Trophoblast cell (in vitro differentiated cells and primary cell): Measurements from ENCODE around the gene FRMD8.

Source experiments
- DNase-seq, 2 donors: peaks; one replicate each; pipeline ENCODE4 v3.0.0-alpha.2; 2016
- H2AFZ ChIP-seq: 2 replicates; pipeline ENCODE4 v1.6.1; 2013; ENCODE audit warnings: low read length, moderate library complexity, mild to moderate bottlenecking; ENCODE audit not compliant: insufficient read depth, poor library complexity
- H2AK5ac ChIP-seq: 2 replicates; pipeline ENCODE4 v1.6.1; 2013; ENCODE audit warnings: mild to moderate bottlenecking, low read length
- H2BK120ac ChIP-seq: 2 replicates; pipeline ENCODE4 v1.6.1; 2013; ENCODE audit warnings: low read length, mild to moderate bottlenecking, moderate library complexity; ENCODE audit not compliant: insufficient read depth, poor library complexity
- H2BK12ac ChIP-seq: 2 replicates; pipeline ENCODE4 v1.6.1; 2013; ENCODE audit warnings: mild to moderate bottlenecking, low read length, moderate library complexity
- H2BK5ac ChIP-seq: 2 replicates; pipeline ENCODE4 v1.6.1; 2013; ENCODE audit warnings: low read length, low read depth, moderate library complexity, mild to moderate bottlenecking; ENCODE audit not compliant: poor library complexity
- H3K14ac ChIP-seq: 2 replicates; pipeline ENCODE4 v1.6.1; 2013; ENCODE audit warnings: mild to moderate bottlenecking, low read length
- H3K18ac ChIP-seq: 2 replicates; pipeline ENCODE4 v1.6.1; 2013; ENCODE audit warnings: mild to moderate bottlenecking, low read length
- H3K23ac ChIP-seq: 2 replicates; pipeline ENCODE4 v1.6.1; 2013; ENCODE audit warnings: low read length
- H3K27ac ChIP-seq: 2 replicates; pipeline ENCODE4 v1.5.1; 2013; ENCODE audit warnings: low read depth, mild to moderate bottlenecking, inconsistent platforms, low read length, moderate library complexity
- H3K27me3 ChIP-seq: 2 replicates; pipeline ENCODE4 v1.6.1; 2013; ENCODE audit warnings: inconsistent platforms, mild to moderate bottlenecking, low read length, moderate library complexity; ENCODE audit not compliant: insufficient read depth
- H3K36me3 ChIP-seq, 2 experiments: 1 replicate in 1 of 2; 2 replicates in 1 of 2; pipeline ENCODE4 v1.6.1; 2013; ENCODE audit warnings: low read length in 2 of 2, mild to moderate bottlenecking in 2 of 2, moderate library complexity in 1 of 2; ENCODE audit not compliant: insufficient read depth in 2 of 2, control insufficient read depth in 1 of 2
- H3K4ac ChIP-seq: 2 replicates; pipeline ENCODE4 v1.6.1; 2013; ENCODE audit warnings: low read depth, mild to moderate bottlenecking, low read length, moderate library complexity
- H3K4me1 ChIP-seq, 2 experiments: 1 replicate in 1 of 2; 2 replicates in 1 of 2; pipeline ENCODE4 v1.6.1; 2013; ENCODE audit warnings: low read length in 2 of 2, mild to moderate bottlenecking in 2 of 2, moderate library complexity in 1 of 2; ENCODE audit not compliant: insufficient read depth in 2 of 2, control insufficient read depth in 1 of 2
- H3K4me2 ChIP-seq: 2 replicates; pipeline ENCODE4 v1.6.1; 2013; ENCODE audit warnings: inconsistent platforms, mild to moderate bottlenecking, low read length, moderate library complexity
- H3K4me3 ChIP-seq: 2 replicates; pipeline ENCODE4 v1.5.1; 2013; ENCODE audit warnings: mild to moderate bottlenecking, low read depth, low read length, inconsistent platforms
- H3K79me1 ChIP-seq: one replicate; pipeline ENCODE4 v1.6.1; 2013; ENCODE audit warnings: low read length
- H3K79me2 ChIP-seq: 2 replicates; pipeline ENCODE4 v1.6.1; 2013; ENCODE audit warnings: low read length, mild to moderate bottlenecking; ENCODE audit not compliant: control insufficient read depth, insufficient read depth, poor library complexity
- H3K9ac ChIP-seq: 2 replicates; pipeline ENCODE4 v1.6.1; 2013; ENCODE audit warnings: mild to moderate bottlenecking, low read length
- H3K9me3 ChIP-seq: 2 replicates; pipeline ENCODE4 v1.6.1; 2013; ENCODE audit warnings: low read depth, mild to moderate bottlenecking, control low read depth, inconsistent platforms, low read length; ENCODE audit not compliant: insufficient read depth
- H4K12ac ChIP-seq: 2 replicates; pipeline ENCODE4 v1.6.1; 2013; ENCODE audit warnings: low read depth, mild to moderate bottlenecking, low read length, moderate library complexity
- H4K8ac ChIP-seq: 2 replicates; pipeline ENCODE4 v1.6.1; 2013; ENCODE audit warnings: low read depth, mild to moderate bottlenecking, low read length, moderate library complexity
- H4K91ac ChIP-seq: one replicate; pipeline ENCODE4 v1.6.1; 2013; ENCODE audit warnings: low read depth, mild to moderate bottlenecking, low read length, moderate library complexity
- WGBS: extraction: QIAGEN DNeasy Blood & Tissue Kit; methylation state at CpG from one replicate; pipeline ENCODE4 v1.1.7; 2013; ENCODE audit warnings: missing lambda C conversion rate; ENCODE audit not compliant: insufficient read length, insufficient coverage; ENCODE audit errors: extremely low coverage; 5-methylcytosine and 5-hydroxymethylcytosine counted together

FRMD8 gene

GRCh38 chr11:65366340-65366773, 20.1 kb upstream of the FRMD8 start:
- WGBS: no CpG with 5 or more reads among the region's 4 CpGs
- Histone ChIP-seq H4K12ac (no peak overlapping the region), H4K91ac (no peak overlapping the region), H3K4me3 (no peak overlapping the region), H3K9ac (no peak overlapping the region), H3K79me2 (no peaks in the 10 kb centered on the region), H3K36me3 (no peaks in the 10 kb centered on the region), H3K27ac (no peak overlapping the region), H3K9me3 (no peaks in the 10 kb centered on the region), H3K18ac (no peak overlapping the region), H3K79me1 (no peaks in the 10 kb centered on the region), H3K4me2 (no peak overlapping the region), H2AK5ac (no peak overlapping the region), H2BK5ac (no peak overlapping the region), H2BK120ac (no peak overlapping the region), H3K23ac (no peak overlapping the region), H4K8ac (no peak overlapping the region), H2BK12ac (no peak overlapping the region), H3K4ac (no peak overlapping the region), H3K27me3 (no peaks in the 10 kb centered on the region), H3K14ac (no peak overlapping the region), H2AFZ (peak overlapping the region; percentile 45), H3K4me1 (peaks cover 0 to 6% of the 10 kb centered on the region in 2 experiments)
- peak; percentile 30 to 77 for DNase-seq

- H4K91ac ChIP-seq: peak overlapping the region; percentile 48
- peak overlapping the region; percentile 6 for H3K18ac ChIP-seq
- no peaks in the 10 kb centered on the region for H3K79me1 ChIP-seq
- no peaks in the 10 kb centered on the region for H3K27me3 ChIP-seq
- no peak overlapping the region for H3K4me2 ChIP-seq
- H3K4ac ChIP-seq: no peak overlapping the region
- no peaks in the 10 kb centered on the region for H3K36me3 ChIP-seq
- H4K12ac ChIP-seq: no peak overlapping the region
- H4K8ac ChIP-seq: no peak overlapping the region
- H2BK12ac ChIP-seq: no peak overlapping the region
- H2BK120ac ChIP-seq: no peak overlapping the region
- H3K9me3 ChIP-seq: peaks cover 3% of the 10 kb centered on the region
- peak overlapping the region; percentile 39 for H3K27ac ChIP-seq
- H2AFZ ChIP-seq: no peak overlapping the region
- H3K9ac ChIP-seq: no peak overlapping the region
- H3K79me2 ChIP-seq: no peaks in the 10 kb centered on the region
- H2BK5ac ChIP-seq: no peak overlapping the region
- DNase-seq: no peak
- no CpG with 5 or more reads among the region's 6 CpGs for WGBS
- no peak overlapping the region for H3K4me3 ChIP-seq
- peaks cover 0 to 6% of the 10 kb centered on the region in 2 experiments for H3K4me1 ChIP-seq
- no peak overlapping the region for H3K14ac ChIP-seq
- no peak overlapping the region for H3K23ac ChIP-seq
- no peak overlapping the region for H2AK5ac ChIP-seq
Measured at GRCh38 chr11:65370659-65371049, 15.8 kb upstream of the FRMD8 start.

DNA sequence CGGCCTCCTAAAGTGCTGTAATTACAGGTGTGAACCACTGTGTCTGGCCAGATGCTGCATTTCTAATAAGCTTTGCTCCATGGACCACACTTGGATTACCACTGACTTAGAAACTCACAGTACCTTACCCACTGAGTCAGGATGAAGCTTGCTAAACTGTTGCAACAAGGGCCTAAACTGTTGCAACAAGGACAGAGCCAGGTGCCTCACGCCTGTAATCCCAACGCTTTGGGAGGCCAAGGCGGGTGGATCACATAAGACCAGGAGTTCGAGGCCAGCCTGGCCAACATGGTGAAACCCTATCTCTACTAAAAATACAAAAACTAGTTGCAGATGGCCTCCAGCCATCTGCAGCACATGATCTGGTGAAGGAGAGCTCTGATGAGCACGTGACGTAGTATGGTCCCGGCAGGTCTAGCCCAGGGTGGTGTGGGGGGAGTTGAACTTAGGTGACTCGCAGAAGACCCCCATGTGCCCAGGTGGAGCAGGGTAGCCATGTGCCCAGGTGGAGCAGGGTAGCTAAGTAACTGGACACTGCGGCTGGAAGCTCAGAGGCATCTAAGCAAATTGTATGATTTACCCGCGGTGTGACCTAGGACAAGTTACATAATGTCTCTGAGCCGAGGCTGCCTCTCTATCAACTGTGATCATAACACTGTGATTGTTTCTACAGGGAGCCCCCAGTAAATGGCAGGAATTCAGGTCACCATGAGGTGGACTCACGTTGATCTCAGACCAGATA, 12.4 kb upstream of the FRMD8 start:
- H3K23ac ChIP-seq: no peak overlapping the region
- no peaks in the 10 kb centered on the region for H3K79me1 ChIP-seq
- H3K4me3 ChIP-seq: no peak overlapping the region
- H3K27ac ChIP-seq: no peak overlapping the region
- no peak overlapping the region for H3K14ac ChIP-seq
- WGBS: no CpG with 5 or more reads among the region's 14 CpGs
- H2BK5ac ChIP-seq: no peak overlapping the region
- H4K91ac ChIP-seq: no peak overlapping the region
- no peak overlapping the region for H3K4ac ChIP-seq
- no peaks in the 10 kb centered on the region for H3K36me3 ChIP-seq
- H3K9ac ChIP-seq: no peak overlapping the region
- no peak for DNase-seq
- peak overlapping the region; percentile 4 for H2BK12ac ChIP-seq
- no peaks in the 10 kb centered on the region for H3K79me2 ChIP-seq
- no peaks in the 10 kb centered on the region for H3K27me3 ChIP-seq
- H3K4me1 ChIP-seq: peaks cover 0 to 4% of the 10 kb centered on the region in 2 experiments
- no peak overlapping the region for H2BK120ac ChIP-seq
- no peak overlapping the region for H3K4me2 ChIP-seq
- H2AFZ ChIP-seq: no peak overlapping the region
- no peak overlapping the region for H3K18ac ChIP-seq
- H4K8ac ChIP-seq: no peak overlapping the region
- H3K9me3 ChIP-seq: peaks cover 3% of the 10 kb centered on the region
- no peak overlapping the region for H4K12ac ChIP-seq
- no peak overlapping the region for H2AK5ac ChIP-seq

GRCh38 chr11:65375012-65375411, 11.4 kb upstream of the FRMD8 start:
- H3K79me1 ChIP-seq: peaks cover 2% of the 10 kb centered on the region
- H4K8ac ChIP-seq: no peak overlapping the region
- no peaks in the 10 kb centered on the region for H3K27me3 ChIP-seq
- H2BK5ac ChIP-seq: no peak overlapping the region
- H2BK12ac ChIP-seq: no peak overlapping the region
- WGBS: no CpG with 5 or more reads among the region's 8 CpGs
- no peaks in the 10 kb centered on the region for H3K36me3 ChIP-seq
- H2BK120ac ChIP-seq: no peak overlapping the region
- no peak overlapping the region for H3K4me3 ChIP-seq
- no peak overlapping the region for H4K91ac ChIP-seq
- no peak overlapping the region for H3K27ac ChIP-seq
- H4K12ac ChIP-seq: no peak overlapping the region
- DNase-seq: no peak
- H2AFZ ChIP-seq: no peak overlapping the region
- H3K4ac ChIP-seq: no peak overlapping the region
- no peak overlapping the region for H3K18ac ChIP-seq
- H3K14ac ChIP-seq: no peak overlapping the region
- no peak overlapping the region for H3K4me2 ChIP-seq
- no peak overlapping the region for H3K23ac ChIP-seq
- H3K9me3 ChIP-seq: peaks cover 3% of the 10 kb centered on the region
- no peaks in the 10 kb centered on the region for H3K79me2 ChIP-seq
- peak overlapping the region; percentile 39 for H2AK5ac ChIP-seq
- H3K9ac ChIP-seq: no peak overlapping the region
- H3K4me1 ChIP-seq: peaks cover 0 to 4% of the 10 kb centered on the region in 2 experiments
